ENCODE data around the gene GPR137. TPM values are rescaled to one million over a fixed set of nuclear protein-coding genes. Genes with fewer than 3 reads are reported as not detected.
A peak's percentile ranks its signal among the peaks of the same experiment; 100 is the strongest.

The GPR137 gene
- total and polyA plus RNA-seq, 9 of the 15 experiments (the other 6 are each of a cell fraction or from before 2014, with no cell fraction given) = 0.32 to 26.7 (median 10.7) TPM

- TF ChIP-seq DDX20 (tag; IDR thresholded peaks at IDR 0.05; ENCODE audit: low read depth) (no peak), ZC3H11A (IDR thresholded peaks at IDR 0.05; ENCODE audit: low read depth, low read length) (no peak), KDM2B (CRISPR knock-in tag; IDR thresholded peaks at IDR 0.05) (no peak), ZNF740 (CRISPR knock-in tag; IDR thresholded peaks at IDR 0.05) (no peak), ZNF740 (tag; IDR thresholded peaks at IDR 0.05) (no peak), AFF1 (IDR thresholded peaks at IDR 0.05; ENCODE audit: low read depth in 1 of 2, partially characterized antibody in 2 of 2) (no peak), MEF2A (IDR thresholded peaks at IDR 0.05; ENCODE audit: control insufficient read depth, low read depth, low read length) (no peak), ZNF639 (CRISPR knock-in tag; conservative IDR thresholded peaks at IDR 0.05 in 1 of 2, IDR thresholded peaks at IDR 0.05 in 1 of 2) (peak in 1 of 2 experiments; percentile 80; a peak in 2 of 4 replicates), HES1 (IDR thresholded peaks at IDR 0.05; ENCODE audit: low read depth) (no peak), XRCC5 (IDR thresholded peaks at IDR 0.05; ENCODE audit: low read depth, low read length) (0 out of 2 replicates have a peak, but pooled peaks have one; percentile 9), ZNF121 (CRISPR knock-in tag; conservative IDR thresholded peaks at IDR 0.05) (peak; percentile 28; the same call in 1 of the 2 replicates), TARDBP (IDR thresholded peaks at IDR 0.05) (no peak), MYC (IDR thresholded peaks at IDR 0.05; ENCODE audit: low read depth, low read length) (peak; percentile 89), MYC (CRISPR knock-in tag; IDR thresholded peaks at IDR 0.05; ENCODE audit: borderline replicate concordance, low read depth) (peak; percentile 42; the same call in 1 of the 2 replicates), FOS (IDR thresholded peaks at IDR 0.05; ENCODE audit: extremely low read depth, insufficient read length) (no peak), DACH1 (IDR thresholded peaks at IDR 0.05; ENCODE audit: partially characterized antibody) (no peak), SMC3 (conservative IDR thresholded peaks at IDR 0.05; ENCODE audit: insufficient read depth, low read depth, low read length) (peak; percentile 37; the same call in 1 of the 2 replicates), KLF6 (CRISPR knock-in tag; IDR thresholded peaks at IDR 0.05; ENCODE audit: borderline replicate concordance) (peak; percentile 4; the same call in 1 of the 2 replicates), CBX3 (IDR thresholded peaks at IDR 0.05; ENCODE audit: borderline replicate concordance in 1 of 2, low read length in 2 of 2) (no peak)
Observed at GRCh38 chr11:64305691-64306562, 20.3 kb downstream of the GPR137 start (continued).
